ENCODE measurements around the gene RACK1. TPM values are rescaled to one million over a fixed set of nuclear protein-coding genes. Genes with fewer than 3 reads are reported as not detected.

Gene RACK1
- total and polyA plus RNA-seq, 2 of the 8 experiments (the other 6 are each of a cell fraction or from before 2014, with no cell fraction given), result 2,589 to 7,971 TPM

- Histone ChIP-seq H3K56ac (replicated peaks; ENCODE audit: insufficient read length, low read depth, low read length) (no peak overlapping the region), H2BK120ac (replicated peaks; ENCODE audit: low read depth, low read length) (no peak overlapping the region), H3K36me3 (ENCODE audit: control insufficient read depth in 2 of 4, insufficient read depth in 4 of 4, low read length in 3 of 4) (no peaks in the 10 kb centered on the region), H3K9me3 (ENCODE audit: insufficient read depth in 2 of 2, low read depth in 1 of 2, low read length in 1 of 2) (no peaks in the 10 kb centered on the region), H3K18ac (ENCODE audit: extremely low read depth, low read length) (no peak overlapping the region), H3K27ac (ENCODE audit: low read depth, low read length) (no peak overlapping the region), H2BK5ac (ENCODE audit: low read depth, low read length) (no peak overlapping the region), H3K4ac (replicated peaks; ENCODE audit: insufficient read length, low read depth, low read length) (no peak overlapping the region), H2BK15ac (ENCODE audit: low read length) (no peak overlapping the region), H4K8ac (ENCODE audit: extremely low read depth, insufficient read depth, low read length) (no peak overlapping the region), H2BK20ac (ENCODE audit: low read length) (no peak overlapping the region), H3K23ac (ENCODE audit: insufficient read length) (no peak overlapping the region), H4K5ac (ENCODE audit: insufficient read length, low read depth, low read length) (no peak overlapping the region), H3K79me1 (ENCODE audit: low read depth, low read length) (no peaks in the 10 kb centered on the region), H4K20me1 (replicated peaks in 1 of 2; ENCODE audit: control insufficient read depth in 1 of 2, insufficient read depth in 2 of 2, low read length in 2 of 2) (peaks cover 0 to 4% of the 10 kb centered on the region in 2 experiments), H3K9ac (replicated peaks in 1 of 4; ENCODE audit: extremely low read depth in 1 of 4, low read depth in 3 of 4, low read length in 3 of 4) (no peak overlapping the region), H2AK5ac (ENCODE audit: low read depth, low read length) (no peak overlapping the region), H2AFZ (ENCODE audit: low read length) (no peak overlapping the region), H3K14ac (ENCODE audit: insufficient read length) (no peak overlapping the region), H4K91ac (replicated peaks; ENCODE audit: insufficient read length, low read length) (no peak overlapping the region), H3K4me3 (ENCODE audit: extremely low read depth in 1 of 4, insufficient read depth in 2 of 4, low read depth in 3 of 4, low read length in 4 of 4) (peak overlapping the region; percentile 33 to 76 (median 48); a peak in 6 of 8 replicates), H3K79me2 (ENCODE audit: control insufficient read depth in 1 of 2, insufficient read depth in 2 of 2, low read length in 2 of 2) (no peaks in the 10 kb centered on the region), H3K23me2 (ENCODE audit: low read depth, low read length) (peaks cover 11% of the 10 kb centered on the region), H3K27me3 (replicated peaks in 1 of 4; ENCODE audit: control insufficient read depth in 3 of 4, extremely low read depth in 1 of 4, insufficient read depth in 3 of 4, low read length in 3 of 4) (peaks cover 0 to 5% (median 1%) of the 10 kb centered on the region in 4 experiments; a peak in 2 of 7 replicates), H2BK12ac (ENCODE audit: low read depth, low read length) (no peak overlapping the region), H3K4me2 (ENCODE audit: insufficient read depth in 1 of 2, low read depth in 2 of 2, low read length in 2 of 2) (peak overlapping the region; percentile 58 to 97), H3K4me1 (replicated peaks in 1 of 4; ENCODE audit: control insufficient read depth in 3 of 4, insufficient read depth in 4 of 4, low read length in 3 of 4) (peaks cover 0 to 2% (median 0%) of the 10 kb centered on the region in 4 experiments; a peak in 3 of 7 replicates)
- FAIRE-seq (no peak), DNase-seq (ENCODE audit: low read depth in 1 of 2, low spot score in 2 of 2) (no peak)
- ChIA-PET CTCF (ENCODE audit: partially characterized antibody) (interaction anchor here (0.6 to 1.4 kb wide), 3 partner anchors 9 to 31 kb away, joined by 3 to 4 read pairs (median 4); no protein-coding TSS in a partner anchor), POLR2A (ENCODE audit: partially characterized antibody) (interaction anchor here (1.2 to 2.1 kb wide), 4 partner anchors 17 to 27 kb away, joined by 3 to 6 read pairs (median 4); no protein-coding TSS in a partner anchor)
- WGBS, 2 experiments (ENCODE audit: extremely low coverage in 1 of 2, insufficient coverage in 1 of 2, insufficient read length in 1 of 2, insufficient replicate concordance in 2 of 2, low coverage in 1 of 2, low lambda C conversion rate in 2 of 2, missing lambda C conversion rate in 1 of 2), result 74% methylated on average over 40 of the region's 44 CpGs; no CpG with 5 or more reads in 1 of the 2 experiments
- TF ChIP-seq CEBPB (IDR thresholded peaks at IDR 0.05; ENCODE audit: low read depth, low read length) (no peak), POU5F1 (IDR thresholded peaks at IDR 0.05; ENCODE audit: low read depth, low read length) (no peak), SIRT6 (IDR thresholded peaks at IDR 0.05; ENCODE audit: low read length) (no peak), SAP30 (IDR thresholded peaks at IDR 0.05; ENCODE audit: insufficient read depth, insufficient replicate concordance, low read length) (no peak), TBP (IDR thresholded peaks at IDR 0.05; ENCODE audit: low read depth, low read length) (no peak), POLR2AphosphoS5 (IDR thresholded peaks at IDR 0.05; ENCODE audit: low read depth, low read length) (no peak), ATF2 (IDR thresholded peaks at IDR 0.05; ENCODE audit: low read length) (no peak), MAX (IDR thresholded peaks at IDR 0.05) (no peak), EZH2 (IDR thresholded peaks at IDR 0.05; ENCODE audit: low read depth, low read length, severe bottlenecking) (no peak)
These were observed 27.4 kb downstream of the RACK1 start for GRCh38 chr5:181215997-181216989.
